ENCODE data around the gene PARD3B. TPM values are rescaled to one million over a fixed set of nuclear protein-coding genes. Genes with fewer than 3 reads are reported as not detected.

PARD3B gene
- total RNA-seq, 1 donor from 2014 or later, result 9.5 TPM

GRCh38 chr2:205609113-205609512 is 1063.8 kb downstream of the PARD3B start:
- no peak for DNase-seq (ENCODE audit: low spot score)
- intact Hi-C loops (cut with DNase I), result no loop called here

- intact Hi-C loops (cut with DNase I), result no loop called here
- no peak for DNase-seq (ENCODE audit: low spot score)
Measured at GRCh38 chr2:205610437-205610836, 1065.2 kb downstream of the PARD3B start.

- no peak for DNase-seq (ENCODE audit: low spot score)
- intact Hi-C loops (cut with DNase I), result no loop called here
Measured at GRCh38 chr2:205612636-205613035, 1067.4 kb downstream of the PARD3B start.

GRCh38 chr2:205613970-205614559 is 1068.8 kb downstream of the PARD3B start:
- intact Hi-C loops (cut with DNase I), result no loop called here
- DNase-seq (ENCODE audit: low spot score), result no peak

- intact Hi-C loops (cut with DNase I), result no loop called here
- DNase-seq (ENCODE audit: low spot score), result no peak
Measured at GRCh38 chr2:205614965-205615364, 1069.7 kb downstream of the PARD3B start.

GRCh38 chr2:205617905-205618304 is 1072.6 kb downstream of the PARD3B start:
- intact Hi-C loops (cut with DNase I), result no loop called here

GRCh38 chr2:205619600-205619999 is 1074.3 kb downstream of the PARD3B start:
- no peak for DNase-seq (ENCODE audit: low spot score)
- intact Hi-C loops (cut with DNase I), result no loop called here

More at GRCh38 chr2:205617905-205618304, 1072.6 kb downstream of the PARD3B start:
- DNase-seq (ENCODE audit: low spot score), result no peak

- DNase-seq (ENCODE audit: low spot score), result no peak
- intact Hi-C loops (cut with DNase I), result no loop called here
Measured at GRCh38 chr2:205627085-205627484, 1081.8 kb downstream of the PARD3B start.

GRCh38 chr2:205628422-205628821 is 1083.1 kb downstream of the PARD3B start:
- DNase-seq (ENCODE audit: low spot score), result no peak
- intact Hi-C loops (cut with DNase I), result no loop called here

GRCh38 chr2:205629091-205629776 is 1084.0 kb downstream of the PARD3B start:
- DNase-seq (ENCODE audit: low spot score), result no peak
- intact Hi-C loops (cut with DNase I), result no loop called here

GRCh38 chr2:205633994-205634393 is 1088.7 kb downstream of the PARD3B start:
- intact Hi-C loops (cut with DNase I), result no loop called here
- no peak for DNase-seq (ENCODE audit: low spot score)

- DNase-seq (ENCODE audit: low spot score), result no peak
- intact Hi-C loops (cut with DNase I), result no loop called here
Measured at GRCh38 chr2:205636549-205637319, 1091.5 kb downstream of the PARD3B start.

GRCh38 chr2:205637320-205637602 is 1092.0 kb downstream of the PARD3B start:
- intact Hi-C loops (cut with DNase I), result no loop called here
- no peak for DNase-seq (ENCODE audit: low spot score)

- no peak for DNase-seq (ENCODE audit: low spot score)
- intact Hi-C loops (cut with DNase I), result no loop called here
Measured at GRCh38 chr2:205637779-205638503, 1092.7 kb downstream of the PARD3B start.

GRCh38 chr2:205640716-205641115 is 1095.4 kb downstream of the PARD3B start:
- no peak for DNase-seq (ENCODE audit: low spot score)
- intact Hi-C loops (cut with DNase I), result no loop called here

GRCh38 chr2:205642599-205643356 is 1097.5 kb downstream of the PARD3B start:
- intact Hi-C loops (cut with DNase I), result no loop called here
- no peak for DNase-seq (ENCODE audit: low spot score)

GRCh38 chr2:205643391-205643885 is 1098.2 kb downstream of the PARD3B start:
- intact Hi-C loops (cut with DNase I), result no loop called here
- DNase-seq (ENCODE audit: low spot score), result no peak

GRCh38 chr2:205644018-205644417 is 1098.7 kb downstream of the PARD3B start:
- DNase-seq (ENCODE audit: low spot score), result no peak
- intact Hi-C loops (cut with DNase I), result no loop called here

- DNase-seq (ENCODE audit: low spot score), result no peak
- intact Hi-C loops (cut with DNase I), result no loop called here
Measured at GRCh38 chr2:205646680-205647079, 1101.4 kb downstream of the PARD3B start.
